Smooth muscle cell of the pulmonary artery (primary cell): ENCODE measurements around the gene NLRP4. TPM values are rescaled to one million over a fixed set of nuclear protein-coding genes. Genes with fewer than 3 reads are reported as not detected.

Source experiments
- total RNA-seq: library from RNA; depleted of rRNA; stranded (reverse); fragments of >200 nt; gene quantifications from 2 replicates; pipeline ENCODE4 v1.2.3, GENCODE V29; 2014

NLRP4 gene, protein sequence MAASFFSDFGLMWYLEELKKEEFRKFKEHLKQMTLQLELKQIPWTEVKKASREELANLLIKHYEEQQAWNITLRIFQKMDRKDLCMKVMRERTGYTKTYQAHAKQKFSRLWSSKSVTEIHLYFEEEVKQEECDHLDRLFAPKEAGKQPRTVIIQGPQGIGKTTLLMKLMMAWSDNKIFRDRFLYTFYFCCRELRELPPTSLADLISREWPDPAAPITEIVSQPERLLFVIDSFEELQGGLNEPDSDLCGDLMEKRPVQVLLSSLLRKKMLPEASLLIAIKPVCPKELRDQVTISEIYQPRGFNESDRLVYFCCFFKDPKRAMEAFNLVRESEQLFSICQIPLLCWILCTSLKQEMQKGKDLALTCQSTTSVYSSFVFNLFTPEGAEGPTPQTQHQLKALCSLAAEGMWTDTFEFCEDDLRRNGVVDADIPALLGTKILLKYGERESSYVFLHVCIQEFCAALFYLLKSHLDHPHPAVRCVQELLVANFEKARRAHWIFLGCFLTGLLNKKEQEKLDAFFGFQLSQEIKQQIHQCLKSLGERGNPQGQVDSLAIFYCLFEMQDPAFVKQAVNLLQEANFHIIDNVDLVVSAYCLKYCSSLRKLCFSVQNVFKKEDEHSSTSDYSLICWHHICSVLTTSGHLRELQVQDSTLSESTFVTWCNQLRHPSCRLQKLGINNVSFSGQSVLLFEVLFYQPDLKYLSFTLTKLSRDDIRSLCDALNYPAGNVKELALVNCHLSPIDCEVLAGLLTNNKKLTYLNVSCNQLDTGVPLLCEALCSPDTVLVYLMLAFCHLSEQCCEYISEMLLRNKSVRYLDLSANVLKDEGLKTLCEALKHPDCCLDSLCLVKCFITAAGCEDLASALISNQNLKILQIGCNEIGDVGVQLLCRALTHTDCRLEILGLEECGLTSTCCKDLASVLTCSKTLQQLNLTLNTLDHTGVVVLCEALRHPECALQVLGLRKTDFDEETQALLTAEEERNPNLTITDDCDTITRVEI
- not detected in 2 replicates for total RNA-seq

GRCh38 chr19:55836340-55836739 is at the start of gene NLRP4:
Gene NLRP4 (plus strand): TSS chr19:55836540. CDS start chr19:55852081, 15,541 bp downstream.

GRCh38 chr19:55831846-55832245 is 4.5 kb upstream of the NLRP4 start, which contains the start of gene NLRP11:
Gene NLRP11 (minus strand): TSS chr19:55831999. CDS start chr19:55818174, 13,825 bp downstream.

Other genes with a start within 250 kb of the NLRP4 start
- gene FIZ1, start 237.0 kb upstream of the NLRP4 start, total RNA-seq: 3.8 and 5.0 TPM in 2 replicates
- 9.5 and 13.1 TPM in 2 replicates for gene ZNF524, start 236.3 kb upstream of the NLRP4 start, total RNA-seq
- gene ZNF865, start 230.9 kb upstream of the NLRP4 start, total RNA-seq: 2.5 and 5.1 TPM in 2 replicates
- 3.9 and 5.1 TPM in 2 replicates for gene ZNF784, start 212.0 kb upstream of the NLRP4 start, total RNA-seq
- gene ZNF580, start 195.5 kb upstream of the NLRP4 start, total RNA-seq: 7.1 and 8.8 TPM in 2 replicates
- 16.6 and 24.6 TPM in 2 replicates for gene ZNF581, start 192.9 kb upstream of the NLRP4 start, total RNA-seq
- gene CCDC106, start 188.3 kb upstream of the NLRP4 start, total RNA-seq: 10.7 and 13.3 TPM in 2 replicates
- gene U2AF2, start 181.5 kb upstream of the NLRP4 start, total RNA-seq: 103 and 111 TPM in 2 replicates
- gene EPN1, start 161.3 kb upstream of the NLRP4 start, total RNA-seq: 130 and 144 TPM in 2 replicates
- not detected in 2 replicates for gene NLRP9, start 98.1 kb upstream of the NLRP4 start, total RNA-seq
- not detected in 2 replicates for gene RFPL4A, start 77.4 kb upstream of the NLRP4 start, total RNA-seq
- not detected in 2 replicates for gene RFPL4AL1, start 67.4 kb upstream of the NLRP4 start, total RNA-seq
- gene NLRP11, start 4.5 kb upstream of the NLRP4 start, total RNA-seq: not detected in 2 replicates
- not detected in 2 replicates for gene NLRP13, start 95.8 kb downstream of the NLRP4 start, total RNA-seq
- not detected in 2 replicates for gene NLRP8, start 111.3 kb downstream of the NLRP4 start, total RNA-seq
- gene NLRP5, start 150.2 kb downstream of the NLRP4 start, total RNA-seq: not detected in 2 replicates